ENCODE results near the gene DCUN1D1. TPM values are rescaled to one million over a fixed set of nuclear protein-coding genes. Genes with fewer than 3 reads are reported as not detected.
A peak's percentile ranks its signal among the peaks of the same experiment; 100 is the strongest.

The DCUN1D1 gene
- total and polyA plus RNA-seq, 2 of the 13 experiments (the other 11 are each of a cell fraction or from before 2014, with no cell fraction given) = 10.5 to 39.7 TPM

GRCh38 chr3:182980204-182981037, at the start of gene DCUN1D1 (continued):
- TF ChIP-seq PRDM15 (CRISPR knock-in tag; IDR thresholded peaks at IDR 0.05) (no peak), ZNF121 (CRISPR knock-in tag; IDR thresholded peaks at IDR 0.05) (no peak), HOXA3 (CRISPR knock-in tag; IDR thresholded peaks at IDR 0.05) (peak; percentile 33; the same call in 1 of the 2 replicates), ATF6 (CRISPR knock-in tag; conservative IDR thresholded peaks at IDR 0.05) (no peak), NRL (CRISPR knock-in tag; IDR thresholded peaks at IDR 0.05; ENCODE audit: borderline replicate concordance) (no peak), ZSCAN31 (CRISPR knock-in tag; IDR thresholded peaks at IDR 0.05; ENCODE audit: low read depth) (no peak), ZNF703 (CRISPR knock-in tag; IDR thresholded peaks at IDR 0.05; ENCODE audit: borderline replicate concordance) (no peak), TFE3 (CRISPR knock-in tag; IDR thresholded peaks at IDR 0.05) (no peak), CBX1 (IDR thresholded peaks at IDR 0.05; ENCODE audit: low read depth) (no peak), GPN1 (CRISPR knock-in tag; IDR thresholded peaks at IDR 0.05; ENCODE audit: borderline replicate concordance) (no peak), PAXIP1 (CRISPR knock-in tag; conservative IDR thresholded peaks at IDR 0.05) (no peak), ZBTB21 (CRISPR knock-in tag; IDR thresholded peaks at IDR 0.05) (no peak), NFKB2 (CRISPR knock-in tag; IDR thresholded peaks at IDR 0.05; ENCODE audit: borderline replicate concordance) (peak; percentile 64; the same call in 1 of the 2 replicates), PLRG1 (conservative IDR thresholded peaks at IDR 0.05) (no peak), CHD2 (IDR thresholded peaks at IDR 0.05; ENCODE audit: low read depth, low read length) (peak; percentile 14; the same call in 1 of the 2 replicates), SMC3 (IDR thresholded peaks at IDR 0.05; ENCODE audit: low read length) (no peak), ZNF580 (CRISPR knock-in tag; IDR thresholded peaks at IDR 0.05; ENCODE audit: borderline replicate concordance, low read depth) (no peak), SNAPC5 (CRISPR knock-in tag; IDR thresholded peaks at IDR 0.05; ENCODE audit: borderline replicate concordance) (no peak)
